MCF 10A (cell line): ENCODE results near the gene ARPC4. TPM values are rescaled to one million over a fixed set of nuclear protein-coding genes. Genes with fewer than 3 reads are reported as not detected.

Source experiments
- BruUV-seq: library from RNA; stranded (reverse); fragments of 400-500 nt; replicated peaks from 2 replicates; lab custom pipeline; 2021; lab: Mats Ljungman, UMichigan
- CTCF ChIA-PET: fragments of 300-600 bp; sonication (Branson Sonifier 250); formaldehyde crosslinking; extraction: SDS; loops from one replicate; lab custom pipeline; 2021; ENCODE audit warnings: antibody characterized with exemption, inconsistent platforms; lab: Yijun Ruan, JAX
- POLR2A ChIA-PET: fragments of 300-600, 350-650 bp; sonication (Branson Sonifier 250); formaldehyde crosslinking; extraction: SDS; loops from one replicate; lab custom pipeline; 2020; ENCODE audit warnings: antibody characterized with exemption, inconsistent platforms; lab: Yijun Ruan, JAX
- DNase-seq: peaks from one replicate; pipeline ENCODE4 v3.0.0-alpha.2; 2018; ENCODE audit not compliant: unreplicated experiment
- H3K27ac Mint-ChIP-seq: one replicate; pipeline ENCODE4 v1.8.0; 2022; ENCODE audit warnings: mild to moderate bottlenecking, low read depth, mixed read lengths; ENCODE audit not compliant: unreplicated experiment
- H3K27me3 Mint-ChIP-seq: one replicate; pipeline ENCODE4 v1.8.0; 2022; ENCODE audit warnings: mixed read lengths; ENCODE audit not compliant: insufficient read depth, unreplicated experiment
- H3K36me3 Mint-ChIP-seq: one replicate; pipeline ENCODE4 v1.8.0; 2022; ENCODE audit warnings: mild to moderate bottlenecking, moderate library complexity, mixed read lengths; ENCODE audit not compliant: insufficient read depth, unreplicated experiment
- H3K4me1 Mint-ChIP-seq: one replicate; pipeline ENCODE4 v1.8.0; 2022; ENCODE audit warnings: mixed read lengths; ENCODE audit not compliant: insufficient read depth, unreplicated experiment
- H3K4me3 Mint-ChIP-seq: one replicate; pipeline ENCODE4 v1.8.0; 2022; ENCODE audit warnings: mild to moderate bottlenecking, moderate library complexity, mixed read lengths; ENCODE audit not compliant: unreplicated experiment
- H3K9me3 Mint-ChIP-seq: one replicate; pipeline ENCODE4 v1.8.0; 2022; ENCODE audit warnings: mixed read lengths; ENCODE audit not compliant: unreplicated experiment
- CTCF ChIP-seq: fragments of 200-600 bp; IDR thresholded peaks from one replicate; pipeline ENCODE4 v1.8.0; 2022; ENCODE audit warnings: antibody characterized with exemption, mild to moderate bottlenecking; ENCODE audit not compliant: unreplicated experiment
- intact Hi-C: fragments of 100-400 bp; cut with micrococcal nuclease; formaldehyde crosslinking; loops from 2 replicates; pipeline ENCODE4 v1.14.1; 2022
- total RNA-seq: library from RNA; stranded (reverse); gene quantifications from 2 replicates; pipeline ENCODE4 v1.2.3, GENCODE V29; 2022

ARPC4 gene
- total RNA-seq, 1 experiment from 2014 or later: 122 TPM

- intact Hi-C loops: no loop called here
- BruUV-seq: no TSS peak
- Mint-ChIP-seq H3K27me3 (no peaks in the 10 kb centered on the region), H3K4me3 (no peak overlapping the region), H3K27ac (no peak overlapping the region), H3K9me3 (no peaks in the 10 kb centered on the region), H3K36me3 (peaks cover 59% of the 10 kb centered on the region), H3K4me1 (peaks cover 17% of the 10 kb centered on the region)
- TF ChIP-seq CTCF: no peak
- no peak for DNase-seq
- POLR2A ChIA-PET: interaction anchor here (1.7 to 3.9 kb wide), 3 partner anchors 13 to 38 kb away, joined by 3 to 23 read pairs (median 9); partner anchors contain the start of genes ARPC4, RPUSD3 and TADA3
- CTCF ChIA-PET: interaction anchor here (0.6 to 2.8 kb wide), 2 partner anchors 11 to 140 kb away, joined by 3 to 10 read pairs; no protein-coding TSS in a partner anchor
These were observed 13.3 kb downstream of the ARPC4 start for GRCh38 chr3:9806137-9806536.

- Mint-ChIP-seq H3K36me3 (peaks cover 51% of the 10 kb centered on the region), H3K9me3 (no peaks in the 10 kb centered on the region), H3K4me1 (peaks cover 23% of the 10 kb centered on the region), H3K27me3 (no peaks in the 10 kb centered on the region), H3K27ac (no peak overlapping the region), H3K4me3 (no peak overlapping the region)
- intact Hi-C loops: no loop called here
- no peak for TF ChIP-seq CTCF
- ChIA-PET CTCF (interaction anchor here (0.7 to 2.8 kb wide), 4 partner anchors 48 to 198 kb away, joined by 3 to 10 read pairs (median 4); no protein-coding TSS in a partner anchor), POLR2A (interaction anchor here (1.1 to 3.9 kb wide), 3 partner anchors 14 to 140 kb away, joined by 3 to 23 read pairs (median 3); partner anchors contain the start of genes ARPC4 and TADA3)
- BruUV-seq: no TSS peak
- no peak for DNase-seq
These were observed 14.1 kb downstream of the ARPC4 start for GRCh38 chr3:9806688-9807589.

GRCh38 chr3:9807981-9808344 is 15.1 kb downstream of the ARPC4 start:
- Mint-ChIP-seq H3K9me3 (no peaks in the 10 kb centered on the region), H3K36me3 (peaks cover 41% of the 10 kb centered on the region)
- intact Hi-C loops: no loop called here

More at GRCh38 chr3:9807981-9808344, 15.1 kb downstream of the ARPC4 start:
- Mint-ChIP-seq H3K27ac (no peak overlapping the region), H3K27me3 (no peaks in the 10 kb centered on the region), H3K4me1 (peaks cover 23% of the 10 kb centered on the region), H3K4me3 (no peak overlapping the region)
- BruUV-seq: no TSS peak
- ChIA-PET POLR2A (interaction anchor here (0.6 to 3.9 kb wide), 6 partner anchors 12 to 139 kb away, joined by 3 to 23 read pairs (median 3); partner anchors contain the start of genes ARPC4 and TADA3), CTCF (interaction anchor here (0.5 to 2.8 kb wide), 6 partner anchors 12 to 819 kb away, joined by 3 to 10 read pairs (median 4); no protein-coding TSS in a partner anchor)
- no peak for TF ChIP-seq CTCF
- DNase-seq: no peak
